ENCODE measurements around the gene CALCOCO1. TPM values are rescaled to one million over a fixed set of nuclear protein-coding genes. Genes with fewer than 3 reads are reported as not detected.

Gene CALCOCO1
- total RNA-seq, 2 donors from 2014 or later, result 108 to 194 TPM

DNA sequence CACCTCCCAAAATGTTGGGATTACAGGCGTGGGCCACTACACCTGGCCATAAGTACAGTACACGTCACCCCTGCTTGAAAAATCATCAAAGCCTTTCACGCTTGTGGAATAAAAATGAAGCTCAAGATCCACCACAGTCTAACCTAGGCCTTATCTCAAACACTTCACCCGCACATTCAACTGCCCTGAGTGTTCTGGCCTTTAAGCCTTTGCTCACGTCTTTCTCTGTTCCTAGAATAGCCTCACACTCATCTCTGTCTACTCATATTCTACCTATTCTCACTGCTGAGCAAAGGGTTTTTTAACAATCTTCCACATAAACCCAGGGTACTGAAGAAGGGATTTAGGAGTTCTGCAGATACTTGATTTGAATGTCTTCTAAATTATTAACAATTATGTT is 9.9 kb downstream of the CALCOCO1 start:
- WGBS, result 93% methylated on average over 5 of the region's 5 CpGs
- no peak for TF ChIP-seq POLR2A (IDR thresholded peaks at IDR 0.05)
- TF ChIP-seq, protein P1, sequence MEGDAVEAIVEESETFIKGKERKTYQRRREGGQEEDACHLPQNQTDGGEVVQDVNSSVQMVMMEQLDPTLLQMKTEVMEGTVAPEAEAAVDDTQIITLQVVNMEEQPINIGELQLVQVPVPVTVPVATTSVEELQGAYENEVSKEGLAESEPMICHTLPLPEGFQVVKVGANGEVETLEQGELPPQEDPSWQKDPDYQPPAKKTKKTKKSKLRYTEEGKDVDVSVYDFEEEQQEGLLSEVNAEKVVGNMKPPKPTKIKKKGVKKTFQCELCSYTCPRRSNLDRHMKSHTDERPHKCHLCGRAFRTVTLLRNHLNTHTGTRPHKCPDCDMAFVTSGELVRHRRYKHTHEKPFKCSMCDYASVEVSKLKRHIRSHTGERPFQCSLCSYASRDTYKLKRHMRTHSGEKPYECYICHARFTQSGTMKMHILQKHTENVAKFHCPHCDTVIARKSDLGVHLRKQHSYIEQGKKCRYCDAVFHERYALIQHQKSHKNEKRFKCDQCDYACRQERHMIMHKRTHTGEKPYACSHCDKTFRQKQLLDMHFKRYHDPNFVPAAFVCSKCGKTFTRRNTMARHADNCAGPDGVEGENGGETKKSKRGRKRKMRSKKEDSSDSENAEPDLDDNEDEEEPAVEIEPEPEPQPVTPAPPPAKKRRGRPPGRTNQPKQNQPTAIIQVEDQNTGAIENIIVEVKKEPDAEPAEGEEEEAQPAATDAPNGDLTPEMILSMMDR (IDR thresholded peaks at IDR 0.05), result no peak
- TF ChIP-seq POLR2AphosphoS5 (IDR thresholded peaks at IDR 0.05), result no peak
- no peaks in the 10 kb centered on the region for H3K9me3 ChIP-seq
- DNase-seq (ENCODE audit: low spot score), result no peak
- H3K27me3 ChIP-seq (replicated peaks; ENCODE audit: insufficient read depth), result no peaks in the 10 kb centered on the region
- no peak overlapping the region for H3K27ac ChIP-seq
- intact Hi-C loops (cut with DNase I), result no loop called here
- H3K4me3 ChIP-seq, result no peak overlapping the region
- H3K36me3 ChIP-seq, result peaks cover 12 to 31% of the 10 kb centered on the region in 2 donors
- H3K4me1 ChIP-seq (replicated peaks), result no peaks in the 10 kb centered on the region

DNA sequence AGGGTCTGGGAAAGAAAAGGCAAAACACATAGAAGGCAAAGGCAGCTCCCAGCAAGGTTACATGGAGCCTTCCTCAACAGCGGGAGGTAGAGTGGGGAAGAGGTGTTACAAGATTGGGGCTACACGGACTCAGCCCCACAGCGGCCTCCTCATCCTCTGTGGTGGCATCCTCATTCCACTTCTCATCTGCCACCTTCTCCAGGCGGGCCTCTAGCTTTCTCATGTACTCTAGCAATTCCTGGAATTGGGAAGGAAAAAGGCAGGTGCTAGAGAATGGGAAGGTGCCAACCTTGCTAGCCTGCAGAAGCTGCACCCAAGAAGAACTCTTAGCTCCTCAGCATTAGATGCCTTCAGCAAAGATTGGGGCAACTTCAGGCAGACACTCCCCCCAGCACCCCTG is 13.2 kb downstream of the CALCOCO1 start:
- TF ChIP-seq POLR2AphosphoS5 (IDR thresholded peaks at IDR 0.05) (no peak), POLR2A (IDR thresholded peaks at IDR 0.05) (no peak)
- TF ChIP-seq, protein P1 (IDR thresholded peaks at IDR 0.05), result no peak
- Histone ChIP-seq H3K27me3 (replicated peaks; ENCODE audit: insufficient read depth) (no peaks in the 10 kb centered on the region), H3K27ac (no peak overlapping the region), H3K36me3 (peaks cover 8 to 20% of the 10 kb centered on the region in 2 donors), H3K4me3 (no peak overlapping the region), H3K9me3 (no peaks in the 10 kb centered on the region), H3K4me1 (replicated peaks) (no peaks in the 10 kb centered on the region)
- WGBS, result 89% methylated on average over 4 of the region's 4 CpGs
- intact Hi-C loops (cut with DNase I), result no loop called here
- DNase-seq (ENCODE audit: low spot score), result no peak

DNA sequence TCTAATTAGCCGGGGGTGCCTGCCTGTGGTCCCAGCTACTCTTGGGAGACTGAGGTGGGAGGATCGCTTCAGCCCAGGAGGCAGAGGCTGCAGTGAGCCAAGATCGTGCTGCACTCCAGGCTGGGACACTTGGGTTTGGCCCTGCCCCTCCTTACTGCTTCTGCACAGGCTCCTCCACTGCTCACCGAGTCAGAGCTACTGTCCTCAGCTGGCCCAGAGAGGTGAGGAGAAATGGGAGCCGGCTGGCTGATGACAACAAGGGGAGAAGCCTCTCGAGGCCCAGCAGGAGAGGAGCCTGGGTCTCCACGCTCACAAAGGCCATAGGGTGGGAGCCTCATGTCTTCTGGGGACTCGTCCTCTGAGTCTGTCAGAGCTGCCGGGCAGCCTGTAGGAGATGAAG is 13.7 kb downstream of the CALCOCO1 start:
- H3K27ac ChIP-seq, result no peak overlapping the region
- TF ChIP-seq, protein P1 (IDR thresholded peaks at IDR 0.05), result no peak
- no peaks in the 10 kb centered on the region for H3K9me3 ChIP-seq
- intact Hi-C loops (cut with DNase I), result no loop called here
- 87% methylated on average over 9 of the region's 9 CpGs for WGBS
- no peak overlapping the region for H3K4me3 ChIP-seq
- H3K4me1 ChIP-seq (replicated peaks), result no peaks in the 10 kb centered on the region
- no peak for DNase-seq (ENCODE audit: low spot score)
- no peaks in the 10 kb centered on the region for H3K27me3 ChIP-seq (replicated peaks; ENCODE audit: insufficient read depth)
- peaks cover 8 to 20% of the 10 kb centered on the region in 2 donors for H3K36me3 ChIP-seq

DNA sequence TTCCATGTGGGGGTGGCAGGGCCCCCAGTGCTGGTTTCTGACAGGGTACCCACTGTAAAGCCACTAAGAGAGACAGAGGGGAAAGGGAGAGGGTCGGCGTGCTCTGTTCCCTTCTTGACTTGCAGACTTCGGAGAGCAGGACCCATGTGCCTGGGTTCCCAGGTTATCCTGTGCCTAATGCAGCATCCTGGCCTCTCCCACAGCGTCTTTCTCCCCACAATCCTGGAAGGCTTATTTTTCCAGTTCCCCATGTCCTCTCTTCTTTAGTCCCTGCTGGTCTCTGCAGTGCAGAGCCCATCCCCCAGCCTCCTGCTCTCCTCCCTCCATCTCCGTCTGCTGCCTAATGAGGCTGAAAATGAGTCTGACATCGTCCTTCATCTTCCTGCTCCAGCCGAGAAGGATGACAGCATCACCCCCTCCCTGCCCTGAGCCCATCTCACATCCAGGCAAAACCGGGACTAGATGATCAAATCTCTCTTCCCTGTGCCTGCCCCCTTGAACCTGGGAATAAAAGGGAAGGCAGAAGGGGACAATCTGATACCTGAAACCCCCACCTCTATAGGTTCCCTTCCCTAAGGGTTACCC is 15.1 kb downstream of the CALCOCO1 start:
- H3K9me3 ChIP-seq, result no peaks in the 10 kb centered on the region
- no peaks in the 10 kb centered on the region for H3K27me3 ChIP-seq (replicated peaks; ENCODE audit: insufficient read depth)
- no peak for DNase-seq (ENCODE audit: low spot score)
- intact Hi-C loops (cut with DNase I), result no loop called here
- H3K36me3 ChIP-seq, result peaks cover 8 to 20% of the 10 kb centered on the region in 2 donors
- H3K4me1 ChIP-seq (replicated peaks), result no peaks in the 10 kb centered on the region
- H3K27ac ChIP-seq, result no peak overlapping the region
- no peak overlapping the region for H3K4me3 ChIP-seq
- no peak for TF ChIP-seq POLR2AphosphoS5 (IDR thresholded peaks at IDR 0.05)
- TF ChIP-seq, protein P1 (IDR thresholded peaks at IDR 0.05), result no peak
- TF ChIP-seq POLR2A (IDR thresholded peaks at IDR 0.05), result no peak
- 75% methylated on average over 8 of the region's 8 CpGs for WGBS

DNA sequence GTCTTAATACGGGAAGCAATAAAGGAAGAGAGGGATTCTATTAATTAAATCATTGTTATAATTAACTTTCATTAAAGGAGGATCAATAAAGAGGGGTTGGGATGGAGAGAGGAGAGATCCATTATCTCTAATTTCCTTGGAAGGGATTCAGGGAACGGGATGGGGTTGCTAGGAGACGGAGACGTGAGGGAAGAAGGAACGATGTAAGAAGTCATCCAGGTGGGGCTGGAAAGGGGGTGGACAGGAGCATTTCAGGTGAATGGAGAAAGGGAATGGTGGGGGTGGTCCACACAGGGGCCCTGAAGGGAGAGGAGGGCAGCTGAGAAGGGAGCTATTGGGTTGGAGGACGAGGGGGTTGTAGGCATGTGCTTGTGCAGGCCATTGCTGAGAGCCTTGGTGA is 17.2 kb downstream of the CALCOCO1 start:
- no peak overlapping the region for H3K27ac ChIP-seq
- TF ChIP-seq, protein P1 (IDR thresholded peaks at IDR 0.05), result no peak
- TF ChIP-seq POLR2AphosphoS5 (IDR thresholded peaks at IDR 0.05) (no peak), POLR2A (IDR thresholded peaks at IDR 0.05) (no peak)
- no peaks in the 10 kb centered on the region for H3K4me1 ChIP-seq (replicated peaks)
- no peaks in the 10 kb centered on the region for H3K9me3 ChIP-seq
- H3K4me3 ChIP-seq, result no peak overlapping the region
- 32% methylated on average over 6 of the region's 6 CpGs for WGBS
- H3K27me3 ChIP-seq (replicated peaks; ENCODE audit: insufficient read depth), result no peaks in the 10 kb centered on the region
- DNase-seq (ENCODE audit: low spot score), result no peak
- peaks cover 5 to 9% of the 10 kb centered on the region in 2 donors for H3K36me3 ChIP-seq
- intact Hi-C loops (cut with DNase I), result no loop called here

All from prostate gland (tissue), 2 donors.